SU-DHL-6 (cell line): ENCODE data around the gene RALGDS.

ENCODE experiments used
- H2AFZ ChIP-seq: fragments of 200-600 bp; sonication (generic); 2 replicates; pipeline ENCODE4 v1.6.1; 2014; ENCODE audit warnings: low read depth, mild to moderate bottlenecking, moderate library complexity, mixed read lengths, antibody characterized with exemption, low read length; ENCODE audit not compliant: severe bottlenecking
- H3F3A ChIP-seq: fragments of 200-600 bp; shearing (Covaris generic); 2 replicates; pipeline ENCODE4 v1.6.0; 2016; ENCODE audit warnings: antibody characterized with exemption, mild to moderate bottlenecking; ENCODE audit not compliant: insufficient read depth
- H3K27ac ChIP-seq: fragments of 200-600 bp; sonication (generic); 2 replicates; pipeline ENCODE4 v1.5.1; 2016; ENCODE audit warnings: low read depth, mild to moderate bottlenecking, low read length, moderate library complexity, mixed read lengths
- H3K27me3 ChIP-seq: fragments of 200-600 bp; sonication (generic), shearing (Covaris generic); 2 replicates; pipeline ENCODE4 v1.6.0; 2014; ENCODE audit warnings: mild to moderate bottlenecking, low read length
- H3K36me3 ChIP-seq: fragments of 200-600 bp; sonication (generic); 2 replicates; pipeline ENCODE4 v1.6.1; 2014; ENCODE audit warnings: mild to moderate bottlenecking, low read length, mixed read lengths
- H3K4me2 ChIP-seq: fragments of 300-600, 200-600 bp; shearing (Covaris generic), sonication (generic); 2 replicates; pipeline ENCODE4 v1.6.0; 2014; ENCODE audit warnings: low read length, low read depth, mild to moderate bottlenecking; ENCODE audit not compliant: poor library complexity, severe bottlenecking
- H3K4me3 ChIP-seq: fragments of 200-600 bp; sonication (generic); 2 replicates; pipeline ENCODE4 v1.5.1; 2014; ENCODE audit warnings: antibody characterized with exemption, low read length, mild to moderate bottlenecking, mixed read lengths; ENCODE audit not compliant: insufficient read depth, poor library complexity, severe bottlenecking
- H3K79me2 ChIP-seq: fragments of 200-600 bp; sonication (generic); 2 replicates; pipeline ENCODE4 v1.6.1; 2014; ENCODE audit warnings: mild to moderate bottlenecking, low read length, moderate library complexity; ENCODE audit not compliant: insufficient read depth
- H3K9ac ChIP-seq: fragments of 200-600 bp; sonication (generic); 2 replicates; pipeline ENCODE4 v1.7.0; 2014; ENCODE audit warnings: mild to moderate bottlenecking, low read length
- H3K9me2 ChIP-seq: fragments of 200-600 bp; sonication (generic); replicated peaks from 2 replicates; pipeline ENCODE4 v1.6.1; 2014; ENCODE audit warnings: low read length; ENCODE audit not compliant: insufficient read depth
- H3K9me3 ChIP-seq: fragments of 200-600 bp; sonication (generic); 2 replicates; pipeline ENCODE4 v1.6.1; 2014; ENCODE audit warnings: low read length, mixed read lengths; ENCODE audit not compliant: insufficient read depth
- H4K20me1 ChIP-seq: fragments of 200-600 bp; sonication (generic); 2 replicates; pipeline ENCODE4 v1.6.1; 2014; ENCODE audit warnings: low read depth, mild to moderate bottlenecking, antibody characterized with exemption, low read length, moderate library complexity, mixed read lengths
- EZH2phosphoT487 ChIP-seq: fragments of 200-600 bp; sonication (generic), shearing (Covaris generic); conservative IDR thresholded peaks from 2 replicates; pipeline ENCODE4 v1.6.1; 2018; ENCODE audit warnings: mild to moderate bottlenecking, antibody characterized with exemption, low read length, moderate library complexity, mixed read lengths
- TF ChIP-seq, protein P1 (sequence below): fragments of 200-600 bp; sonication (generic); IDR thresholded peaks from one replicate; pipeline ENCODE4 v1.5.1; 2017; ENCODE audit warnings: antibody characterized with exemption, mild to moderate bottlenecking, low read length, moderate library complexity; ENCODE audit not compliant: insufficient read depth, poor library complexity, severe bottlenecking

RALGDS gene

DNA sequence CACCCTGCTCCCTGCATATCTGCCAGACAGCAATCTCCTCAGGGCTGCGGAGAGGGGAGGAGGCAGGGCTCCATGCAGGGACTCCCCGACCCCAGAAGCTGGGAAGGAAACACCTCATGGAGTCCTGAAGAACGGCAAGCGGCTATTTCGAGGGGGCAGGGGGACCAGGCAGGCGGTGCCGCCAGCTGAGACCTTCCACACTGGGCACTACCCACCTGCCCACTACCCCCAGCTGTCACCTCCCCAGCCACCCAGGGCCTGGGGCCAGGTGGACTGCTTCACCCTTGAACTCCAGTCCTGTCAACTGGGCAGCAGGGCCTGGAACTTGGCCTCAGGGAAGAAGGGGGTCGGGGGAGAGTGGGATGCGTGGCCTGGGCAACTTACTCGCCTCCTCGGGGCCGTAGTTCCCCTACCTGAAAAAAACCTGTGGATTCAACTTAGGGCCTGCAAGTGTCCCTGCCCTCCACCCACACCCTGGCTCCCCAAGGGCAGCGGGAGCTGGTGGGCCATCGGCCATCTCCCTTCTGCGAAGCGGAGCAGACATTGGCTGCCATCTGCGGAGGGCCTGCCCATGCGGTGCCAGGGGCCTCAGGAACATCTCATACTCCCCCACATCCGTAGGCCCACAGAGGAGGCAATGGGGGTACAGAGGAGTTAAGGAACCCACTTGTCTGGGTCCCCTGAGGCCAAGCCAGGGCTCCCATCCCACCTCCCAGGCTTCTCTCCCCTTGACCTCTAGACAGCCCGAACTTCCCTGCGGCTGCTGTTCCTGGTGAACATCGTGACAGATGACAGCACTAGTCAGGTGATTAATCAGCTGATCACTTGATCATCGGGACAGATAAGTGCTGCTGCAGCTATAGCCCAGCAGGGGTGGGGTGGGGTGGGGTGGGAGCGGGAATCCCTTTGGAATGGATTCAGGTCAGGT lies 18.5 kb upstream of the RALGDS start:
- no peak overlapping the region for H3K27ac ChIP-seq
- H3K9me2 ChIP-seq = no peaks in the 10 kb centered on the region
- TF ChIP-seq, protein P1, sequence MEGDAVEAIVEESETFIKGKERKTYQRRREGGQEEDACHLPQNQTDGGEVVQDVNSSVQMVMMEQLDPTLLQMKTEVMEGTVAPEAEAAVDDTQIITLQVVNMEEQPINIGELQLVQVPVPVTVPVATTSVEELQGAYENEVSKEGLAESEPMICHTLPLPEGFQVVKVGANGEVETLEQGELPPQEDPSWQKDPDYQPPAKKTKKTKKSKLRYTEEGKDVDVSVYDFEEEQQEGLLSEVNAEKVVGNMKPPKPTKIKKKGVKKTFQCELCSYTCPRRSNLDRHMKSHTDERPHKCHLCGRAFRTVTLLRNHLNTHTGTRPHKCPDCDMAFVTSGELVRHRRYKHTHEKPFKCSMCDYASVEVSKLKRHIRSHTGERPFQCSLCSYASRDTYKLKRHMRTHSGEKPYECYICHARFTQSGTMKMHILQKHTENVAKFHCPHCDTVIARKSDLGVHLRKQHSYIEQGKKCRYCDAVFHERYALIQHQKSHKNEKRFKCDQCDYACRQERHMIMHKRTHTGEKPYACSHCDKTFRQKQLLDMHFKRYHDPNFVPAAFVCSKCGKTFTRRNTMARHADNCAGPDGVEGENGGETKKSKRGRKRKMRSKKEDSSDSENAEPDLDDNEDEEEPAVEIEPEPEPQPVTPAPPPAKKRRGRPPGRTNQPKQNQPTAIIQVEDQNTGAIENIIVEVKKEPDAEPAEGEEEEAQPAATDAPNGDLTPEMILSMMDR = no peak
- TF ChIP-seq EZH2phosphoT487 = no peak
- H4K20me1 ChIP-seq = no peaks in the 10 kb centered on the region; the same call in 1 of the 2 replicates
- H3K79me2 ChIP-seq = no peaks in the 10 kb centered on the region; the same call in 1 of the 2 replicates
- no peaks in the 10 kb centered on the region for H3K36me3 ChIP-seq
- no peak overlapping the region for H3K4me3 ChIP-seq
- no peak overlapping the region for H2AFZ ChIP-seq
- H3K9ac ChIP-seq = no peak overlapping the region
- no peaks in the 10 kb centered on the region for H3F3A ChIP-seq
- no peaks in the 10 kb centered on the region for H3K27me3 ChIP-seq
- no peaks in the 10 kb centered on the region for H3K9me3 ChIP-seq
- no peak overlapping the region for H3K4me2 ChIP-seq

DNA sequence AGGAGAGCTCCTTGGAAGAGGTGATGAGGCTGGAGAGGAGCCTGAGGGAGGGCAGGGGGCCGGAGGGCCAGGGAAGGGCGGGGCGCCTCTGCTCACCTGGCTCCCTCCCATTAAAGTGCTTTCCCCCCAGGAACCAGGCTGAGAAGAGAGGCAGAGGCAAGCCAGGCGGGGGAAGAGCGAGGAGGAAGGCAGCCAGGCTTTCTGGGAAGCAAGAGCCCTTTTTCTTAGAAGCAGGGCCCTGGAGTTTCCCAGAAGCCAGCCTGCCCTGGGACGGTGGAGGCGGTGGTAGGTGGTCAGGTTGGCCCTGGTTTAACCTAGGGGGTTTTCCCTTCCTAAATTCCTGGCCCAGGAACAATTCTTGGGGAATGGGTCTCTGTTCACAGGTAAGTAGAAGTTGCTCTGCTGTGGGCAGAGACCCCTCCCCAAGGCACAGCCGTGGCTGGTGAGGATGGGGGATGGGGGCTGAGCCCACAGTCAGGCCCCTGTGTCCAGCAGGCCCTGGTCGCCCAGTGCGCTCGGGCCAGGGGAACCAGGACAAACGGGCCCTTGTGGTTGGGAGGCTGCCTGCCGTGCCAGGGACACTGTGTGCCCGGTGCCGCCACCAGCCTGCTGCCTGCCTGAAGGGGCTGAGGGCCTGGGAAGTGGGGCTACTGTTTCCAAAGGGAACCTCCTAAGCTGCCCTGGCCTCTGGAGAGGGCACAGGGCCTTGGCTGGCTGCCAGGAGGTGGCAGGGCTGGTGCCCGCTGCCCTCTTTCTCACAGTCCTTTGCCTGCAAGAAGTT lies 16.6 kb upstream of the RALGDS start:
- Histone ChIP-seq H3F3A (no peaks in the 10 kb centered on the region), H2AFZ (no peak overlapping the region), H3K27me3 (no peaks in the 10 kb centered on the region), H3K4me3 (no peak overlapping the region), H3K9ac (no peak overlapping the region), H4K20me1 (no peaks in the 10 kb centered on the region), H3K4me2 (no peak overlapping the region), H3K36me3 (no peaks in the 10 kb centered on the region), H3K27ac (no peak overlapping the region), H3K9me3 (no peaks in the 10 kb centered on the region), H3K9me2 (no peaks in the 10 kb centered on the region), H3K79me2 (no peaks in the 10 kb centered on the region)
- TF ChIP-seq, protein P1 = no peak
- TF ChIP-seq EZH2phosphoT487 = no peak

DNA sequence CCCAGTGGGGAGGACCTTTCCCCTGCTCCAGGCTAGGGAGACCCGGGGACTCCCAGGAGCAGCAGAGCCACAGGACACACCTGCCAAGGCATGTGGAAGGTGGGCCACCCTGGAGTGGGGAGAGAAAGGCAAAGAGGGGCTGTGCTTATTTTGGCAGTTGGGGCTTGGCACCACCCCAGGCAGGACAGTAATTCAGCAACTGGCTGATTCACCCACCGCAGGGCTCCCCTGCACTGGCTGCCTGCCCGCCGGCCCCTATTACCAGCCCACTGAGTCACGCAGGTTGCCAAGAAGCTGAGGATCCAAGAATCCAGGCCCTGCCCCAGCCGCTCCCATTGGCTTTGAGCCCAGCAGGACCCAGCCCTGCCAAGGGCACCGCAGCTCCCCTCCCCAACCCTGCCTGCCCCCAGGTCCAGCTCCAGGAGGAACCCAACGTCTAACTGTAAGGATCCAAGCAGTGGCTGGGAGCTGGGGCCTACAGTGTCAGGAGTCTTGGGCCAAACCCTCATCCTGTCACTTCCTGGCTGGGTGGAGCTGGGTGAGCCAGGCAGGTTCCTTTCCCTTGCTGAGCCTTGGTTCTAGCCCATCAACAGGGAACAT lies 14.2 kb upstream of the RALGDS start:
- H3K4me2 ChIP-seq = no peak overlapping the region
- no peak overlapping the region for H3K4me3 ChIP-seq
- no peak overlapping the region for H3K9ac ChIP-seq
- no peaks in the 10 kb centered on the region for H3K9me3 ChIP-seq
- H3K27ac ChIP-seq = no peak overlapping the region
- no peaks in the 10 kb centered on the region for H3K36me3 ChIP-seq
- H2AFZ ChIP-seq = no peak overlapping the region
- TF ChIP-seq EZH2phosphoT487 = no peak
- TF ChIP-seq, protein P1 = no peak
- no peaks in the 10 kb centered on the region for H3K9me2 ChIP-seq
- H3F3A ChIP-seq = no peaks in the 10 kb centered on the region
- H4K20me1 ChIP-seq = no peaks in the 10 kb centered on the region
- H3K79me2 ChIP-seq = no peaks in the 10 kb centered on the region
- H3K27me3 ChIP-seq = no peaks in the 10 kb centered on the region
